K562 (cell line): ENCODE measurements around the gene GNRH2. TPM values are rescaled to one million over a fixed set of nuclear protein-coding genes. Genes with fewer than 3 reads are reported as not detected.

ENCODE experiments used
- HIVEP1 ChIP-seq: fragments of 250-450 bp; sonication (Bioruptor Pico); IDR thresholded peaks from 2 replicates; pipeline ENCODE4 v1.4.0; 2020; ENCODE audit warnings: mild to moderate bottlenecking
- ZNF124 ChIP-seq: sonication (generic); formaldehyde crosslinking; IDR thresholded peaks from 2 replicates; pipeline ENCODE4 v1.8.1; 2022; ENCODE audit warnings: missing genetic modification reagents
- polyA plus RNA-seq, 8 experiments: library from polyadenylated mRNA; depleted of rRNA in 4 of 8; stranded (reverse) in 5 of 8; unstranded in 3 of 8; fragments of >200 nt; fragmentation: Nextera tagmentation in 2 of 8; fragmentation: Illumina TruSeq in 1 of 8; extraction: Ambion mirVana in 2 of 8; extraction: Trizol in 1 of 8; gene quantifications; 2 replicates each; pipeline versions ENCODE4 v1.2.1 to v1.2.3, GENCODE V29; 2011 to 2014; ENCODE audit warnings: inconsistent platforms in 1 of 8, missing spikeins in 1 of 8
- total RNA-seq, 7 experiments: library from RNA; depleted of rRNA in 6 of 7; stranded (reverse); fragments of >200 nt in 6 of 7; fragmentation: Illumina TruSeq in 2 of 7; extraction: Trizol in 2 of 7; gene quantifications; 2 replicates each; pipeline versions ENCODE4 v1.2.1 to v1.2.3, GENCODE V29; 2011 to 2021; ENCODE audit warnings: low replicate concordance in 1 of 7
- TF ChIP-seq, protein P1 (sequence below): sonication (generic); formaldehyde crosslinking; IDR thresholded peaks from 2 replicates; pipeline ENCODE4 v1.8.0; 2022; ENCODE audit warnings: missing genetic modification reagents, mild to moderate bottlenecking, moderate library complexity, borderline replicate concordance
- TF ChIP-seq, protein P2 (sequence below): sonication (generic); formaldehyde crosslinking; IDR thresholded peaks from 2 replicates; pipeline ENCODE4 v1.8.0; 2022; ENCODE audit warnings: mild to moderate bottlenecking, missing genetic modification reagents
- TF ChIP-seq, protein P3 (sequence below): sonication (generic); formaldehyde crosslinking; IDR thresholded peaks from 2 replicates; pipeline ENCODE4 v1.5.0; 2020; ENCODE audit warnings: missing genetic modification reagents
- TF ChIP-seq, protein P4 (sequence below): fragments of 450-650 bp; IDR thresholded peaks from 2 replicates; pipeline ENCODE4 v1.6.1; 2016
- TF ChIP-seq, protein P5 (sequence below): sonication (generic); formaldehyde crosslinking; IDR thresholded peaks from 2 replicates; pipeline ENCODE4 v1.8.0; 2022; ENCODE audit warnings: mild to moderate bottlenecking, missing genetic modification reagents

GNRH2 gene
- total and polyA plus RNA-seq, 9 of the 15 experiments (the other 6 are each of a cell fraction or from before 2014, with no cell fraction given) = 0.11 to 0.50 (median 0.24) TPM; not detected in 5

DNA sequence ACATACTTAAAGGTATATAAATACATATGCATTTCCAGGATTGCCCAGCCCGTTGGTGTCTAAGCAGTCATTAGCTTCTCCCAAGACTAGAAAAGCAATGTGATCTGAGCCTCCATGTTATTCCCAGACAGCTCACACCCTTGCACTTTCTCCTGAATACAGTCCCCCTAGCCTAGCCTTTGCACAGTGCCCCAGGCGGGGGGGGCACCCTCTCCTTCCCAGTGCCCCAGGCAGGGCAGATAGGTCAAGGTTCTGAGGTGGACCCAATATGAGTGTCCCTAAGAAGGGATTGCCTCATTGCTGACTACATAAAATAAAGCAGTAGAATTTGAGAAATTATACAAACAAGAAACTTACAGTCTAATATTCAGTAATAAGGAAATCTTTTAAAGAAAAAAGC, 15.4 kb upstream of the GNRH2 start (continued):
- no peak for TF ChIP-seq ZNF124 (CRISPR knock-in tag)
- TF ChIP-seq, protein P1, sequence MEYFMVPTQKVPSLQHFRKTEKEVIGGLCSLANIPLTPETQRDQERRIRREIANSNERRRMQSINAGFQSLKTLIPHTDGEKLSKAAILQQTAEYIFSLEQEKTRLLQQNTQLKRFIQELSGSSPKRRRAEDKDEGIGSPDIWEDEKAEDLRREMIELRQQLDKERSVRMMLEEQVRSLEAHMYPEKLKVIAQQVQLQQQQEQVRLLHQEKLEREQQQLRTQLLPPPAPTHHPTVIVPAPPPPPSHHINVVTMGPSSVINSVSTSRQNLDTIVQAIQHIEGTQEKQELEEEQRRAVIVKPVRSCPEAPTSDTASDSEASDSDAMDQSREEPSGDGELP = no peak
- no peak for TF ChIP-seq HIVEP1 (CRISPR knock-in tag)
- TF ChIP-seq, protein P2, sequence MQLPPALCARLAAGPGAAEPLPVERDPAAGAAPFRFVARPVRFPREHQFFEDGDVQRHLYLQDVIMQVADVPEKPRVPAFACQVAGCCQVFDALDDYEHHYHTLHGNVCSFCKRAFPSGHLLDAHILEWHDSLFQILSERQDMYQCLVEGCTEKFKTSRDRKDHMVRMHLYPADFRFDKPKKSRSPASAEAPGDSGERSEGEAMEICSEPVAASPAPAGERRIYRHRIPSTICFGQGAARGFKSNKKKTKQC (CRISPR knock-in tag) = no peak
- TF ChIP-seq, protein P3, sequence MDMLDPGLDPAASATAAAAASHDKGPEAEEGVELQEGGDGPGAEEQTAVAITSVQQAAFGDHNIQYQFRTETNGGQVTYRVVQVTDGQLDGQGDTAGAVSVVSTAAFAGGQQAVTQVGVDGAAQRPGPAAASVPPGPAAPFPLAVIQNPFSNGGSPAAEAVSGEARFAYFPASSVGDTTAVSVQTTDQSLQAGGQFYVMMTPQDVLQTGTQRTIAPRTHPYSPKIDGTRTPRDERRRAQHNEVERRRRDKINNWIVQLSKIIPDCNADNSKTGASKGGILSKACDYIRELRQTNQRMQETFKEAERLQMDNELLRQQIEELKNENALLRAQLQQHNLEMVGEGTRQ (CRISPR knock-in tag) = no peak
- TF ChIP-seq, protein P4, sequence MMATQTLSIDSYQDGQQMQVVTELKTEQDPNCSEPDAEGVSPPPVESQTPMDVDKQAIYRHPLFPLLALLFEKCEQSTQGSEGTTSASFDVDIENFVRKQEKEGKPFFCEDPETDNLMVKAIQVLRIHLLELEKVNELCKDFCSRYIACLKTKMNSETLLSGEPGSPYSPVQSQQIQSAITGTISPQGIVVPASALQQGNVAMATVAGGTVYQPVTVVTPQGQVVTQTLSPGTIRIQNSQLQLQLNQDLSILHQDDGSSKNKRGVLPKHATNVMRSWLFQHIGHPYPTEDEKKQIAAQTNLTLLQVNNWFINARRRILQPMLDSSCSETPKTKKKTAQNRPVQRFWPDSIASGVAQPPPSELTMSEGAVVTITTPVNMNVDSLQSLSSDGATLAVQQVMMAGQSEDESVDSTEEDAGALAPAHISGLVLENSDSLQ = no peak
- TF ChIP-seq, protein P5, sequence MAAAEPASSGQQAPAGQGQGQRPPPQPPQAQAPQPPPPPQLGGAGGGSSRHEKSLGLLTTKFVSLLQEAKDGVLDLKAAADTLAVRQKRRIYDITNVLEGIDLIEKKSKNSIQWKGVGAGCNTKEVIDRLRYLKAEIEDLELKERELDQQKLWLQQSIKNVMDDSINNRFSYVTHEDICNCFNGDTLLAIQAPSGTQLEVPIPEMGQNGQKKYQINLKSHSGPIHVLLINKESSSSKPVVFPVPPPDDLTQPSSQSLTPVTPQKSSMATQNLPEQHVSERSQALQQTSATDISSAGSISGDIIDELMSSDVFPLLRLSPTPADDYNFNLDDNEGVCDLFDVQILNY (CRISPR knock-in tag) = no peak
